Hepatocyte (in vitro differentiated cells): ENCODE data around the gene NMU.

Source experiments
- EZH2 ChIP-seq: fragments of 200-600 bp; sonication (generic); IDR thresholded peaks from 2 replicates; pipeline ENCODE4 v1.6.1; 2016; ENCODE audit warnings: antibody characterized with exemption, mild to moderate bottlenecking, borderline replicate concordance
- TF ChIP-seq, protein P1 (sequence below): fragments of 200-600 bp; sonication (generic); IDR thresholded peaks from 2 replicates; pipeline ENCODE4 v1.5.1; 2016; ENCODE audit warnings: antibody characterized with exemption, mild to moderate bottlenecking; ENCODE audit not compliant: poor library complexity

- TF ChIP-seq, protein P1, sequence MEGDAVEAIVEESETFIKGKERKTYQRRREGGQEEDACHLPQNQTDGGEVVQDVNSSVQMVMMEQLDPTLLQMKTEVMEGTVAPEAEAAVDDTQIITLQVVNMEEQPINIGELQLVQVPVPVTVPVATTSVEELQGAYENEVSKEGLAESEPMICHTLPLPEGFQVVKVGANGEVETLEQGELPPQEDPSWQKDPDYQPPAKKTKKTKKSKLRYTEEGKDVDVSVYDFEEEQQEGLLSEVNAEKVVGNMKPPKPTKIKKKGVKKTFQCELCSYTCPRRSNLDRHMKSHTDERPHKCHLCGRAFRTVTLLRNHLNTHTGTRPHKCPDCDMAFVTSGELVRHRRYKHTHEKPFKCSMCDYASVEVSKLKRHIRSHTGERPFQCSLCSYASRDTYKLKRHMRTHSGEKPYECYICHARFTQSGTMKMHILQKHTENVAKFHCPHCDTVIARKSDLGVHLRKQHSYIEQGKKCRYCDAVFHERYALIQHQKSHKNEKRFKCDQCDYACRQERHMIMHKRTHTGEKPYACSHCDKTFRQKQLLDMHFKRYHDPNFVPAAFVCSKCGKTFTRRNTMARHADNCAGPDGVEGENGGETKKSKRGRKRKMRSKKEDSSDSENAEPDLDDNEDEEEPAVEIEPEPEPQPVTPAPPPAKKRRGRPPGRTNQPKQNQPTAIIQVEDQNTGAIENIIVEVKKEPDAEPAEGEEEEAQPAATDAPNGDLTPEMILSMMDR: no peak
- peak; percentile 82 for TF ChIP-seq EZH2
Measured at GRCh38 chr4:55635741-55636655, at the start of gene NMU.
